ENCODE data around the gene SLC6A5. TPM values are rescaled to one million over a fixed set of nuclear protein-coding genes. Genes with fewer than 3 reads are reported as not detected.
"Not testable (repeated sequence)": the region's sequence is repeated elsewhere in the genome, so short reads cannot be mapped to it uniquely, and the experiment has no call there.

SLC6A5 gene
- not detected for polyA plus RNA-seq (2013, experiment 1 of 2)
- polyA plus RNA-seq (2013, experiment 2 of 2), result not detected

DNA sequence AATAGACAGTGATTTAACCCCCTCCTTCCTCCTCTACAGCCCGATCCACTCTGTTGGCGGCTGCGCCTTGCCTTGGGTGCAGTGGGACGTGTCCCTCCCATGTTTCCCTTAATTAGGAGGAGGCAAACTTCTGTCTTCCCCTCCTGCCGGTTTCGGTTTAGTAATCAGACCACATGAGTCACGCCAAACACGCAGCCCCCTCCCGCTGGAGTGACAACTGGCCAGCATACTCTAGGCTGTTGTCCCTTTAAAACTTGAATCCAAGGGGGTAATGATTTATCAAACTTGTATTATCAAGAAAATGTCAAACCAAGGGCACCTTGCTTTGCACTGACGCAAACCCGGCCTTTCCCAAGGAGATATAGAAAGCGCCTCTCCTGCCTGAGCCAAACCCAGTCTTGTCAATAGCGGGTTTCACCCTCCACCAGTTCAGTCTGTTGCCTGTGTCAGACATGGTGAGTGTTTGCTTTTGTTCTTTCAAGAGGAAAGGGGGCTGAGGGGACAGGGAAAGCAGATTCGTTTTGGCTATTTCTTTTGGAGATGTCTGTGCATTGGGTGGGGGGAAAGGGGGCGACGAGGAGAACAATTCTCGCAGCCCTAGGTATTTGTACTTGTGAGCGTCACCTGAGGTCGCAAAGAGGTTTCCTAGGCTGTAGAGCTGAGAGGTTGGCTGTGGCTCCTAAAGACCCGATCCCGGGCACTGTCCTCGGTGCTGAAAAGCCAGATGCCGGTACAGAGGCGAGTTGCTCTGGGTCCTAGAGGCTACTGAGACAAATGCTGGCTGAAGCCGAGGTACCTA, at the start of gene SLC6A5:
Gene SLC6A5, plus strand, starts transcription at position 388 of the 799 bp plus-strand sequence. Its CDS starts 65 bp downstream, at position 453.
- H2BK5ac ChIP-seq (ENCODE audit: low read length), result no peak within 1 kb of the TSS
- peak; percentile 85 for DNase-seq (ENCODE audit: low spot score)

DNA sequence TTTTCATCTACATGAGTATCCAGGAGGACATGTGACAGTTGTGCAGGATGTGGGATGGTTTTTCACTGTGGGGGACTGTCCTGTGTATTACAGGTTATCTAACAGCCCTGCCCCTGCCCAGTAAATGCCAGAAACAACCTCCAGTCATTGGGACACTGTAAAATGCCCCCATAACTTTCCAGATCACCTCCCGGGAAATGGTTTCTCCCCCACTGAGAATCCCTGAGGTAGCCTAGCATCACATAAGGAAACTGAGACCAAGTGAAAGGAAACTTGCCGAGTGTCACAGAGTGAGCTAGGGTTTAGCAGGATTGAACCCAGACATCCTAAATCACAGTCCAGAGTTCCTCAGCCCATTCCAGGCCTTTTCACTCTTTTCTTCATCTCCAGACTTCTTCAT, 48.3 kb upstream of the SLC6A5 start:
- H2BK15ac ChIP-seq (ENCODE audit: low read length), result no peak overlapping the region
- no peak overlapping the region for H3K4me2 ChIP-seq (ENCODE audit: insufficient read depth, low read length, poor library complexity, severe bottlenecking)
- H2BK5ac ChIP-seq (ENCODE audit: low read length), result no peak overlapping the region
- no peak overlapping the region for H2AFZ ChIP-seq (ENCODE audit: low read length)
- no peaks in the 10 kb centered on the region for H3K36me3 ChIP-seq (replicated peaks in 1 of 2; ENCODE audit: control insufficient read depth in 2 of 2, insufficient read depth in 2 of 2, low read length in 2 of 2)
- no peak overlapping the region for H4K8ac ChIP-seq (ENCODE audit: low read depth, low read length)
- no CpG with 5 or more reads among the region's 2 CpGs for WGBS, 2 donors (ENCODE audit: extremely low coverage in 2 of 2, insufficient read length in 2 of 2, insufficient replicate concordance in 1 of 2)
- no peak overlapping the region for H3K4ac ChIP-seq (ENCODE audit: low read length)
- H3K27ac ChIP-seq (replicated peaks; ENCODE audit: low read length), result no peak overlapping the region
- H3K9me3 ChIP-seq (replicated peaks in 1 of 2; ENCODE audit: control insufficient read depth in 2 of 2, insufficient read depth in 1 of 2, low read depth in 1 of 2, low read length in 2 of 2), result no peaks in the 10 kb centered on the region
- no peak overlapping the region for H2BK12ac ChIP-seq (ENCODE audit: low read length)
- no peak overlapping the region for H3K14ac ChIP-seq (ENCODE audit: low read length)
- DNase-seq (ENCODE audit: low spot score), result no peak
- no peak overlapping the region for H4K91ac ChIP-seq (ENCODE audit: low read depth, low read length, poor library complexity)
- no peak overlapping the region for H2BK120ac ChIP-seq (ENCODE audit: low read depth, low read length)
- H3K79me1 ChIP-seq (ENCODE audit: low read depth, low read length), result no peaks in the 10 kb centered on the region
- H3K27me3 ChIP-seq (ENCODE audit: control insufficient read depth in 3 of 3, insufficient read depth in 3 of 3, low read depth in 1 of 3, low read length in 3 of 3), result no peaks in the 10 kb centered on the region
- H3K23ac ChIP-seq (ENCODE audit: low read depth, low read length, poor library complexity), result no peak overlapping the region
- no peak overlapping the region for H3K18ac ChIP-seq (ENCODE audit: low read length)
- no peak overlapping the region for H3K9ac ChIP-seq (ENCODE audit: low read depth, low read length, poor library complexity)
- no peak overlapping the region for H2AK5ac ChIP-seq (ENCODE audit: low read depth, low read length)
- H3K4me1 ChIP-seq (ENCODE audit: control insufficient read depth in 2 of 2, insufficient read depth in 1 of 2, low read depth in 1 of 2, low read length in 2 of 2), result no peaks in the 10 kb centered on the region
- H3K4me3 ChIP-seq (ENCODE audit: low read length in 2 of 2), result no peak overlapping the region

More for the DNA sequence above, at the start of gene SLC6A5:
- Histone ChIP-seq H3K4me2 (ENCODE audit: insufficient read depth, low read length, poor library complexity, severe bottlenecking) (no peak within 1 kb of the TSS), H3K4ac (ENCODE audit: low read length) (no peak within 1 kb of the TSS), H3K9ac (ENCODE audit: low read depth, low read length, poor library complexity) (no peak within 1 kb of the TSS), H2BK12ac (ENCODE audit: low read length) (no peak within 1 kb of the TSS), H3K27ac (replicated peaks; ENCODE audit: low read length) (no peak within 1 kb of the TSS), H3K23ac (ENCODE audit: low read depth, low read length, poor library complexity) (no peak within 1 kb of the TSS), H3K4me3 (ENCODE audit: low read length in 2 of 2) (no peak within 1 kb of the TSS), H2BK15ac (ENCODE audit: low read length) (no peak within 1 kb of the TSS), H3K36me3 (replicated peaks in 1 of 2; ENCODE audit: control insufficient read depth in 2 of 2, insufficient read depth in 2 of 2, low read length in 2 of 2) (no peaks in the 10 kb centered on the region), H2AK5ac (ENCODE audit: low read depth, low read length) (no peak within 1 kb of the TSS), H2AFZ (ENCODE audit: low read length) (no peak within 1 kb of the TSS), H3K4me1 (ENCODE audit: control insufficient read depth in 2 of 2, insufficient read depth in 1 of 2, low read depth in 1 of 2, low read length in 2 of 2) (peaks cover 0 to 5% of the 10 kb centered on the region in 2 donors), H4K8ac (ENCODE audit: low read depth, low read length) (no peak within 1 kb of the TSS), H4K91ac (ENCODE audit: low read depth, low read length, poor library complexity) (no peak within 1 kb of the TSS), H3K18ac (ENCODE audit: low read length) (no peak within 1 kb of the TSS), H2BK120ac (ENCODE audit: low read depth, low read length) (no peak within 1 kb of the TSS), H3K27me3 (ENCODE audit: control insufficient read depth in 3 of 3, insufficient read depth in 3 of 3, low read depth in 1 of 3, low read length in 3 of 3) (peaks cover 26 to 93% (median 89%) of the 10 kb centered on the region in 3 experiments), H3K14ac (ENCODE audit: low read length) (no peak within 1 kb of the TSS), H3K9me3 (replicated peaks in 1 of 2; ENCODE audit: control insufficient read depth in 2 of 2, insufficient read depth in 1 of 2, low read depth in 1 of 2, low read length in 2 of 2) (no peaks in the 10 kb centered on the region), H3K79me1 (ENCODE audit: low read depth, low read length) (no peaks in the 10 kb centered on the region)
- no CpG with 5 or more reads among the region's 25 CpGs for WGBS, 2 donors (ENCODE audit: extremely low coverage in 2 of 2, insufficient read length in 2 of 2, insufficient replicate concordance in 1 of 2)

- H3K18ac ChIP-seq (ENCODE audit: low read length), result no peak overlapping the region
- H3K36me3 ChIP-seq (replicated peaks in 1 of 2; ENCODE audit: control insufficient read depth in 2 of 2, insufficient read depth in 2 of 2, low read length in 2 of 2), result no peaks in the 10 kb centered on the region
- no peak overlapping the region for H2BK12ac ChIP-seq (ENCODE audit: low read length)
- H4K91ac ChIP-seq (ENCODE audit: low read depth, low read length, poor library complexity), result no peak overlapping the region
- no peaks in the 10 kb centered on the region for H3K27me3 ChIP-seq (ENCODE audit: control insufficient read depth in 3 of 3, insufficient read depth in 3 of 3, low read depth in 1 of 3, low read length in 3 of 3)
- no peak overlapping the region for H3K4me2 ChIP-seq (ENCODE audit: insufficient read depth, low read length, poor library complexity, severe bottlenecking)
- no peak overlapping the region for H3K9ac ChIP-seq (ENCODE audit: low read depth, low read length, poor library complexity)
- H3K14ac ChIP-seq (ENCODE audit: low read length), result no peak overlapping the region
- H3K4me3 ChIP-seq (ENCODE audit: low read length in 2 of 2), result no peak overlapping the region
- H2BK15ac ChIP-seq (ENCODE audit: low read length), result no peak overlapping the region
- no peak for DNase-seq (ENCODE audit: low spot score)
- H4K8ac ChIP-seq (ENCODE audit: low read depth, low read length), result no peak overlapping the region
- no peak overlapping the region for H3K4ac ChIP-seq (ENCODE audit: low read length)
- H3K4me1 ChIP-seq (ENCODE audit: control insufficient read depth in 2 of 2, insufficient read depth in 1 of 2, low read depth in 1 of 2, low read length in 2 of 2), result no peaks in the 10 kb centered on the region
- no CpG with 5 or more reads among the region's 3 CpGs for WGBS, 2 donors (ENCODE audit: extremely low coverage in 2 of 2, insufficient read length in 2 of 2, insufficient replicate concordance in 1 of 2)
- H2AFZ ChIP-seq (ENCODE audit: low read length), result no peak overlapping the region
- no peaks in the 10 kb centered on the region for H3K79me1 ChIP-seq (ENCODE audit: low read depth, low read length)
- no peak overlapping the region for H2BK120ac ChIP-seq (ENCODE audit: low read depth, low read length)
- H2AK5ac ChIP-seq (ENCODE audit: low read depth, low read length), result no peak overlapping the region
- no peak overlapping the region for H3K27ac ChIP-seq (replicated peaks; ENCODE audit: low read length)
- H3K9me3 ChIP-seq (replicated peaks in 1 of 2; ENCODE audit: control insufficient read depth in 2 of 2, insufficient read depth in 1 of 2, low read depth in 1 of 2, low read length in 2 of 2), result no peaks in the 10 kb centered on the region
- H2BK5ac ChIP-seq (ENCODE audit: low read length), result no peak overlapping the region
- H3K23ac ChIP-seq (ENCODE audit: low read depth, low read length, poor library complexity), result no peak overlapping the region
These were observed 43.6 kb upstream of the SLC6A5 start for GRCh38 chr11:20555783-20556182.

DNA sequence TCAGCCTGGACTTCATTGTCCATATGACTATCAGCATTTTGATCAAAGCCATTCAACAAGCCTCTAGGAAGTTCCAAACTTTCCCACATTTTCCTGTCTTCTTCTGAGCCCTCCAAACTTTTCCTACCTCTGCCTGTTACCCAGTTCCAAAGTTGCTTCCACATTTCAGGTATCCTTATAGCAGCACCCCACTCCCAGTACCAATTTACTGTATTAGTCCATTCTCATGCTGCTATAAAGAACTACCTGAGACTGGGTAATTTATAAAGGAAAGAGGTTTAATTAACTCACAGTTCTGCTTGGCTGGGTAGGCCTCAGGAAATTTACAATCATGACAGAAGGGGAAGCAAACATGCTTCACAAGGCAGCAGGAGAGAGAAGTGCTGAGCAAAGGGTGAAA, 43.0 kb upstream of the SLC6A5 start:
- not testable (repeated sequence) for H2BK15ac ChIP-seq (ENCODE audit: low read length); H3K4me3 ChIP-seq (ENCODE audit: low read length in 2 of 2); H4K8ac ChIP-seq (ENCODE audit: low read depth, low read length); H3K4me2 ChIP-seq (ENCODE audit: insufficient read depth, low read length, poor library complexity, severe bottlenecking); H3K9ac ChIP-seq (ENCODE audit: low read depth, low read length, poor library complexity); H3K4me1 ChIP-seq (ENCODE audit: control insufficient read depth in 2 of 2, insufficient read depth in 1 of 2, low read depth in 1 of 2, low read length in 2 of 2); H3K4ac ChIP-seq (ENCODE audit: low read length); H2BK5ac ChIP-seq (ENCODE audit: low read length); H4K91ac ChIP-seq (ENCODE audit: low read depth, low read length, poor library complexity); H3K27me3 ChIP-seq (ENCODE audit: control insufficient read depth in 3 of 3, insufficient read depth in 3 of 3, low read depth in 1 of 3, low read length in 3 of 3); DNase-seq (ENCODE audit: low spot score); H3K23ac ChIP-seq (ENCODE audit: low read depth, low read length, poor library complexity); H3K27ac ChIP-seq (replicated peaks; ENCODE audit: low read length); H3K18ac ChIP-seq (ENCODE audit: low read length); H2BK120ac ChIP-seq (ENCODE audit: low read depth, low read length); H2BK12ac ChIP-seq (ENCODE audit: low read length); H2AK5ac ChIP-seq (ENCODE audit: low read depth, low read length); H3K79me1 ChIP-seq (ENCODE audit: low read depth, low read length); H3K36me3 ChIP-seq (replicated peaks in 1 of 2; ENCODE audit: control insufficient read depth in 2 of 2, insufficient read depth in 2 of 2, low read length in 2 of 2); H3K9me3 ChIP-seq (replicated peaks in 1 of 2; ENCODE audit: control insufficient read depth in 2 of 2, insufficient read depth in 1 of 2, low read depth in 1 of 2, low read length in 2 of 2); H2AFZ ChIP-seq (ENCODE audit: low read length); H3K14ac ChIP-seq (ENCODE audit: low read length)

Data from neuronal stem cell (in vitro differentiated cells).